ENCODE measurements around the gene RPL3.

GRCh38 chr22:39263626-39264348 is 55.6 kb downstream of the RPL3 start:
- TF ChIP-seq CTCF (conservative IDR thresholded peaks at IDR 0.05): no peak
- no peak for TF ChIP-seq EZH2 (IDR thresholded peaks at IDR 0.05; ENCODE audit: low read depth)
